HG03280 (cell line): Measurements from ENCODE around the gene INSR.

Source experiments
- ATAC-seq: cut with Tn5 transposase; IDR thresholded peaks from one replicate; pipeline ENCODE4 v1.9.1; 2021; ENCODE audit warnings: mild to moderate bottlenecking, moderate library complexity; ENCODE audit not compliant: unreplicated experiment

The INSR gene

GRCh38 chr19:7297742-7298141 lies 3.5 kb upstream of the INSR start:
- no peak for ATAC-seq

GRCh38 chr19:7295912-7296536 lies 1.8 kb upstream of the INSR start:
- ATAC-seq: no peak

GRCh38 chr19:7294558-7295212 lies 471 bp upstream of the INSR start:
- ATAC-seq: peak; percentile 55

GRCh38 chr19:7292950-7293761 lies 1.1 kb downstream of the INSR start:
- no peak for ATAC-seq

GRCh38 chr19:7292352-7292949 lies 1.8 kb downstream of the INSR start:
- no peak for ATAC-seq

- ATAC-seq: no peak
These were observed 5.2 kb downstream of the INSR start for GRCh38 chr19:7288977-7289376.

GRCh38 chr19:7288131-7288530 lies 6.1 kb downstream of the INSR start:
- ATAC-seq: no peak

- no peak for ATAC-seq
These were observed 6.5 kb downstream of the INSR start for GRCh38 chr19:7287722-7288121.

- no peak for ATAC-seq
These were observed 13.1 kb downstream of the INSR start for GRCh38 chr19:7280940-7281666.

- ATAC-seq: peak; percentile 81
These were observed 21.2 kb downstream of the INSR start for GRCh38 chr19:7272856-7273578.

GRCh38 chr19:7268705-7269098 lies 25.5 kb downstream of the INSR start:
- ATAC-seq: no peak

GRCh38 chr19:7267792-7268704 lies 26.2 kb downstream of the INSR start:
- no peak for ATAC-seq

GRCh38 chr19:7266832-7267231 lies 27.4 kb downstream of the INSR start:
- no peak for ATAC-seq

- no peak for ATAC-seq
These were observed 28.3 kb downstream of the INSR start for GRCh38 chr19:7265963-7266362.

GRCh38 chr19:7264858-7265257 lies 29.4 kb downstream of the INSR start:
- ATAC-seq: no peak

- ATAC-seq: no peak
These were observed 30.7 kb downstream of the INSR start for GRCh38 chr19:7263521-7263920.

GRCh38 chr19:7263066-7263465 lies 31.1 kb downstream of the INSR start:
- no peak for ATAC-seq

GRCh38 chr19:7262470-7262869 lies 31.7 kb downstream of the INSR start:
- ATAC-seq: no peak

GRCh38 chr19:7260161-7260560 lies 34.1 kb downstream of the INSR start:
- no peak for ATAC-seq
